PC-3 (cell line): ENCODE data around the gene IBA57. TPM values are rescaled to one million over a fixed set of nuclear protein-coding genes. Genes with fewer than 3 reads are reported as not detected.

Source experiments
- ATAC-seq: fragments of 200-7000 bp; cut with Tn5 transposase; 2 replicates; pipeline ENCODE4 v1.9.1; 2020; ENCODE audit warnings: mild to moderate bottlenecking, moderate library complexity
- BruUV-seq: library from RNA; stranded (reverse); fragments of 400-500 nt; replicated peaks from 2 replicates; lab custom pipeline; 2021; lab: Mats Ljungman, UMichigan
- CTCF ChIA-PET: fragments of 300-600 bp; sonication (Branson Sonifier 250); formaldehyde crosslinking; loops from one replicate; lab custom pipeline; 2022; ENCODE audit warnings: antibody characterized with exemption; lab: Charles Lee
- POLR2A ChIA-PET: fragments of 300-600 bp; sonication (Branson Sonifier 250); formaldehyde crosslinking; loops from one replicate; lab custom pipeline; 2022; ENCODE audit warnings: antibody characterized with exemption; ENCODE audit not compliant: unreplicated experiment; lab: Charles Lee
- DNase-seq: peaks from one replicate; pipeline ENCODE4 v3.0.0-alpha.2; 2015
- H2AFZ ChIP-seq: fragments of 300-600 bp; sonication (generic); 2 replicates; pipeline ENCODE4 v1.6.0; 2016; ENCODE audit warnings: antibody characterized with exemption, low read length
- H3F3A ChIP-seq: fragments of 300-600 bp; sonication (generic); one replicate; pipeline ENCODE4 v1.6.0; 2017; ENCODE audit warnings: antibody characterized with exemption, low read length, control low read depth, mild to moderate bottlenecking; ENCODE audit not compliant: unreplicated experiment
- H3K27ac ChIP-seq: fragments of 300-600 bp; sonication (generic); 2 replicates; pipeline ENCODE4 v1.5.1; 2016; ENCODE audit warnings: mild to moderate bottlenecking, low read length
- H3K27me3 ChIP-seq: fragments of 300-600 bp; sonication (generic); 2 replicates; pipeline ENCODE4 v1.6.1; 2016; ENCODE audit warnings: low read length, mixed read lengths
- H3K36me3 ChIP-seq: fragments of 300-600 bp; sonication (generic); 2 replicates; pipeline ENCODE4 v1.6.1; 2016; ENCODE audit warnings: low read depth, mixed run types, low read length, mixed read lengths
- H3K4me1 ChIP-seq: fragments of 300-600 bp; sonication (generic); 2 replicates; pipeline ENCODE4 v1.5.1; 2016; ENCODE audit warnings: low read length; ENCODE audit not compliant: insufficient read depth
- H3K4me2 ChIP-seq: fragments of 300-600 bp; sonication (generic); 2 replicates; pipeline ENCODE4 v1.6.0; 2016; ENCODE audit warnings: low read length
- H3K4me3 ChIP-seq: fragments of 300-600 bp; sonication (generic); 2 replicates; pipeline ENCODE4 v1.5.1; 2016; ENCODE audit warnings: mild to moderate bottlenecking, low read length, mixed read lengths
- H3K79me2 ChIP-seq: fragments of 300-600 bp; sonication (generic); 2 replicates; pipeline ENCODE4 v1.6.1; 2017; ENCODE audit warnings: low read length, mixed read lengths
- H3K9ac ChIP-seq: fragments of 300-600 bp; sonication (generic); 2 replicates; pipeline ENCODE4 v1.6.0; 2016; ENCODE audit warnings: mild to moderate bottlenecking, low read length
- H3K9me2 ChIP-seq: fragments of 300-600 bp; sonication (generic); replicated peaks from 2 replicates; pipeline ENCODE4 v1.6.1; 2016; ENCODE audit warnings: mixed run types, low read length, mixed read lengths
- H3K9me3 ChIP-seq: fragments of 300-600 bp; sonication (generic); 2 replicates; pipeline ENCODE4 v1.6.1; 2016; ENCODE audit warnings: low read length, mixed read lengths
- H4K20me1 ChIP-seq: fragments of 300-600 bp; sonication (generic); 2 replicates; pipeline ENCODE4 v1.6.1; 2016; ENCODE audit warnings: low read length, mixed read lengths
- CTCF ChIP-seq: fragments of 300-600 bp; sonication (generic); conservative IDR thresholded peaks from 2 replicates; pipeline ENCODE4 v1.5.1; 2017; ENCODE audit warnings: antibody characterized with exemption, low read depth, mild to moderate bottlenecking, low read length
- EZH2 ChIP-seq: fragments of 300-600 bp; sonication (generic); IDR thresholded peaks from one replicate; pipeline ENCODE4 v1.6.1; 2017; ENCODE audit warnings: antibody characterized with exemption, mild to moderate bottlenecking, low read length; ENCODE audit not compliant: unreplicated experiment
- EZH2phosphoT487 ChIP-seq: fragments of 300-600 bp; sonication (generic); IDR thresholded peaks from 2 replicates; pipeline ENCODE4 v1.6.1; 2018; ENCODE audit warnings: mild to moderate bottlenecking, antibody characterized with exemption, low read length, borderline replicate concordance
- intact Hi-C: fragments of 100-400 bp; cut with micrococcal nuclease; formaldehyde crosslinking; loops from 2 replicates; pipeline ENCODE4 v1.9.0; 2023
- total RNA-seq: library from RNA; depleted of rRNA; stranded (reverse); fragments of >200 nt; gene quantifications from 2 replicates; pipeline ENCODE4 v1.2.3, GENCODE V29; 2014; rRNA removed

The IBA57 gene
- total RNA-seq, 1 experiment from 2014 or later: 18.3 TPM

- no peaks in the 10 kb centered on the region for H3F3A ChIP-seq
- H3K4me1 ChIP-seq: peaks cover 16% of the 10 kb centered on the region
- H3K36me3 ChIP-seq: peaks cover 6% of the 10 kb centered on the region; the same call in 1 of the 2 replicates
- H3K27me3 ChIP-seq: no peaks in the 10 kb centered on the region
- no peak for TF ChIP-seq EZH2phosphoT487
- no peak for TF ChIP-seq EZH2
- no peak for TF ChIP-seq CTCF
- no peaks in the 10 kb centered on the region for H3K79me2 ChIP-seq
- intact Hi-C loops: no loop called here
- ChIA-PET CTCF (no interaction called here), POLR2A (no interaction called here)
- H3K9me3 ChIP-seq: no peaks in the 10 kb centered on the region
- no peak overlapping the region for H2AFZ ChIP-seq
- no peaks in the 10 kb centered on the region for H4K20me1 ChIP-seq
- no peak for DNase-seq
- no peak overlapping the region for H3K4me2 ChIP-seq
- H3K27ac ChIP-seq: no peak overlapping the region
- H3K4me3 ChIP-seq: no peak overlapping the region
- no TSS peak for BruUV-seq
- no peak for ATAC-seq
- H3K9ac ChIP-seq: no peak overlapping the region
- no peaks in the 10 kb centered on the region for H3K9me2 ChIP-seq
These were observed 65.6 kb downstream of the IBA57 start for GRCh38 chr1:228231189-228231588.

Other genes starting within 250 kb of the IBA57 start
- gene WNT9A, start 217.9 kb upstream of the IBA57 start, total RNA-seq: 22.2 and 36.6 TPM in 2 replicates
- 1.0 and 1.5 TPM in 2 replicates for gene WNT3A, start 158.8 kb upstream of the IBA57 start, total RNA-seq
- gene ARF1, start 83.1 kb upstream of the IBA57 start, total RNA-seq: 685 and 688 TPM in 2 replicates
- gene C1orf35, start 62.5 kb upstream of the IBA57 start, total RNA-seq: 63.3 and 93.0 TPM in 2 replicates
- gene MRPL55, start 56.5 kb upstream of the IBA57 start, total RNA-seq: 343 and 375 TPM in 2 replicates
- gene GUK1, start 25.5 kb upstream of the IBA57 start, total RNA-seq: 996 and 1,117 TPM in 2 replicates
- gene GJC2, start 15.9 kb upstream of the IBA57 start, total RNA-seq: 1.2 and 2.2 TPM in 2 replicates
- 29.1 and 42.7 TPM in 2 replicates for gene OBSCN, start 42.2 kb downstream of the IBA57 start, total RNA-seq
- gene TRIM11, start 241.0 kb downstream of the IBA57 start, total RNA-seq: 48.3 and 94.6 TPM in 2 replicates